Activated CD4-positive, CD25-positive, alpha-beta regulatory T cell (primary cell): ENCODE data around the gene TENM3.

Experiments
- DNase-seq, 4 experiments: peaks; one replicate each; lab custom pipeline; 2025; lab: John Stamatoyannopoulos, UW

The TENM3 gene

GRCh38 chr4:182845618-182846017, 602.4 kb downstream of the TENM3 start:
- DNase-seq, result no peak

GRCh38 chr4:182846036-182846435, 602.8 kb downstream of the TENM3 start:
- no peak for DNase-seq

- no peak for DNase-seq
Measured at GRCh38 chr4:182847576-182848450, 604.6 kb downstream of the TENM3 start.

- no peak for DNase-seq
Measured at GRCh38 chr4:182848685-182849084, 605.5 kb downstream of the TENM3 start.
